HG03175 (cell line): Measurements from ENCODE around the gene EGR1.
A peak's percentile ranks its signal among the peaks of the same experiment; 100 is the strongest.

Source experiments
- ATAC-seq: cut with Tn5 transposase; IDR thresholded peaks from one replicate; pipeline ENCODE4 v1.9.1; 2021; ENCODE audit warnings: mild to moderate bottlenecking, moderate library complexity; ENCODE audit not compliant: unreplicated experiment

The EGR1 gene

GRCh38 chr5:138452720-138453119, 12.6 kb upstream of the EGR1 start:
- no peak for ATAC-seq

DNA sequence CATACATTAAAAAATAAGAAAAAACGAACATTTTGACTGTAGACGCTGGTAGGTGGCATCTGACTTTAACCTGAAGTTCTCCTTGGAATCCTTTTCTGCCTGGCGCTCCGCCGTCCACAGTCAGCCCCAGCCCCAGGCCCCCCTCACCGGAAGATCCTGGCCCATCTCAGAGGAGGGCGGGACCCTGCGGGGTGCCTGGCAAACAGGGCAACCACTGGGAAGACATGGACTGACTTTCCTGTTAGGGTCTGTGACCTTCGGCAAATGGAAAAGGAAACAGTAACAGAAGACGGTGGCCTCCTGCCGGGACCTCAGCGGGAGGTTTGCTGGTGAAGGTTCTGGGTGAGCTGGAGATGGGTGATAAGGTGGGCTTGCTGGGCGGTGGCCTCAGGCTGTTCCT, 11.7 kb upstream of the EGR1 start:
- no peak for ATAC-seq

DNA sequence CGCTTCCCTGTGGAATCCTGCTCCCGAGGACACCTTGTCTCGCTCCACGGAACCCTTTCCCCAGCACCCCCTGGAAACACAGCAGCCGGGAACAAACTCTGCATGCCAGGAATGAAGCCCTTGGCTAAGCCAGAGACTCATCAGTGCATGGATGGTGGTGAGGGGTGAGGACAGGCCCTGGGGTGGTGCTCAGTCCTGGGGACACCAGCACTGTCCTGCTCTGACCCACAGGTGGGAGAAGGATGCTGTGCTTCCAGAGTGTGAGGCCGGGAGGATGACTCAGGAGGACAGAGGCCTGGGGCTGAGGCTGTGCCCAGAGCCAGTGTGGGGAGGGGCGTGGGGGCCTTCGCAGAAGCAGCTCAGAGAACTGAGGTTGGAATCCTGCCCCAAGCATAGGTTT, 11.2 kb upstream of the EGR1 start:
- no peak for ATAC-seq

DNA sequence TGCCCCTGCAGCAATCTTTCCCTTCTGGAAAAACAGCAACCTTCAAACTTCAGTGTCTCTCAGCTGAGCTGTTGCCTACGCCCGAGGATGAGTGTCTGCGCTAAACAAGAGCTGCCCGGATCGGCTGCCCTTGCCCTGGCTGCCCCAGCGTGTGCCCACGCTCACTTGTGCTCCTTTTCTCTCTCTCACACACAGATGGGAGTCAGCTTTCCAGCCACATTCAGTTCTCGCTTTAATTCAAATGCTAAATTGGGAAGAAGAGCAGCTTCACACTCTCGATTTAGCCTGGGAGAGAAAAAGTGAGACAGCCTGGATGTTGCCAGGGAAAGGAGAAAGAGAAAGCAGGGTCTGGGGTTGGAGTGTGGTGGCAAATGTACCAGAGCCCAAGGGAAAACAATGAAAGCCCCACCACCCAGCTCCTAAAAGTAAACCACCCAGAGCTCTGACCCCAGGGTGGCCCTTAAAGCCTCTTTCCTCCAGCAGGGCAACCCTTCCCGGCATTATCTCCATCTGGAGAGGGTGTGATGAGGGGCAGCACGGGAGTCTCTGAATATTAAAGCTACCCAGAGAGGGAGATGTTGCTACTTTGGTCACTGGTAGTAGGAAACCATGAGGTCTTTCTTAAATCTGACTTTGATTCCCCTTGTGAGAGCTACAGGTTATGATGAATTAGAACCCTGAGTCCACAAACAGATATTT, 9.9 kb upstream of the EGR1 start:
- no peak for ATAC-seq

GRCh38 chr5:138457531-138458275, 7.6 kb upstream of the EGR1 start:
- no peak for ATAC-seq

- no peak for ATAC-seq
These were observed 6.9 kb upstream of the EGR1 start for GRCh38 chr5:138458384-138458783.

- ATAC-seq, result no peak
These were observed 6.4 kb upstream of the EGR1 start for GRCh38 chr5:138458856-138459255.

DNA sequence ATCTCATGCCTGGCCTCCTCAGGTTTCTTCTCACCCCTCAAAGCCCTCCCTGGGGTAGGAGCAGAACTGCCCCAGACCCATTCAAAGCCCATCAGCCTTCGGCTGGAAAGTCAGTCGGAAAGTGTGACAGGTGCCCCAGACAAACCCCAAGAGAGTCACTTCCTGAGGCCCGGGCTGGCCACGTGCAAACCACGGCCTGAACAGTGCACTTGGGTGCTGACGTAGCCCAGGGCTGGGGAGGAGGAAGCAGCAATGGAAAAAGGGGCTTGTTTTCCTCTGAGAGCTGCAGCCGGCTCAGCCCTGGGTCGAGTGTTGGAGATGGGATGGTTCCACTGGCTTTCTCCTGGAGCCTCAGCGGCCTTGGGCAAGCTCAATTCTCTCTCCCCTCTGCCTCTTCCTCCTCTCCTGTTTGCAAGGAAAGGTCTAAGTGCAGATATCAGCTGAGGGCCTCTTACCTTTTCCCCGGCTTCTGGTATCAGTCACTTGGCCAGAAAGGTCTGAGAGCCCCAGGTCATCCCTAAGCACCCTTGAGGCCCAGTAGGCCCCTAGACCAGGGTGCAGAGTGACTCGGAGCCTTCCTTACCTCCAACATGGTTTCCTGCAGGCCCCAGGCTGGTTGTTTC, 5.9 kb upstream of the EGR1 start:
- ATAC-seq, result peak; percentile 38

- no peak for ATAC-seq
These were observed 5.1 kb upstream of the EGR1 start for GRCh38 chr5:138460032-138460693.

DNA sequence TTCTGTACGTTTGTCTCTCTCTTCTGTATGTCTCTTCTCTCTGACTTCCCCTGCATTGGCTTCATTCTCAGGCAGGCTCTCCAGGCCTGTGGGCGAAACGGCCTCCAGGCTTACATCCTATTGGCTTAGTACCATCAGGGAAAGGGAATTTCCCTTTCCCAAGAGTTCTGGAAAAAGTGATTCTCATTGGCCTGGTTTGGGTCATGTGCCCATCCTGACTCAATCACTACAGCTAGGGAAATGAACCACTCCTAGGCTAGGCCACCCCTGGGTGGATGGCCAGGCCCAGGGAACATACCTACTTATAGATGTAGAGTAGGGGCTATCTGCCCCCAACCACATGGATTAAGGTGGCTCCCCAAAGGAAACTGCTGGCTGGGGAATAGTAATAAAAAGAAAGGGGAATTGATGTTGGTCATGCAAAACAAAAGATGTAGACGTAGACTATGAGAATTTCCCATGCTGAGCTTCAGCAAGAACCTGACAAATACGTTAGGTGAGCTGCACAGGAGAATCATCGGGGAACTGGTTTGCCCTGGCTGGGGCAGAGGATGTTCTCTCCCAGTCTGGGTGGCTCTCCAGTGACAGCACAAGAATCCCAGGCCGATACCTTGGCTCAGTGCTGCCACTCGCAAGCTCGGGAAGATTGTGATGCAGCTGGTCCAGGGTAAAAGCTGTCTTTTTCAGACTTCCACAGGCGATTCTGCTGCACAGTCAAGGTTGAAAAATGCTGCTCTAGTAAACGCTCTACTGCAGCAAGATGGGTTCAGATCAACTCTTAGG, 3.7 kb upstream of the EGR1 start:
- no peak for ATAC-seq

DNA sequence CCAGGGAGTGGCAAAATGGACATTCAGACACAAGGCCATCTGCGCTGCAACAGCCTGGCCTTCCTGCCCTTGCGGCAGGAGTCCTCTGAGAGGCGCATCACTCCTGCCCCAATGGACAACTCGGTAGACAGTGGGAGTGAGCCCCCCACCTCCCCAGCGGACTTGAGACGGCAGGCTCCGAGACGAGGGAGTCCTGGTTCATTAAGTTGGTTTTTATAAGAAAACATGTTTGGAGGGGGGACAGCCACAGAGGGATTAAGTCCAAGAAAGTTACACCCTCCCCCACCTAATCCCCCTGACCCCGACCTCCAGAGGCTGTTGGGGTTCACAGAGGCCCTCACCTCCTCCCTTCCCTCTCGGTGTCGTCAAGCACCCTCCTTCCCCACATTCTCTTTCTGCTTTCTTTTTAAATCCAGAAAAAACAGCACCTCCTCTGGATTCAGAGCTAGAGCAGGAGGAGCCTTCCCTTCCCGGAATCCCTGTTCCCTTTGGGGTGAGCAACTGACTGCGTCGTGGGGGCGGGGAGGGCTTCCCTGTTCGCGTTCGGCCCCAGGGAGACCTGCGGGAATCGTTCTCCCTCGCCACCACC, 1.8 kb upstream of the EGR1 start:
- ATAC-seq, result no peak

- ATAC-seq, result peak; percentile 46
These were observed 1.3 kb upstream of the EGR1 start for GRCh38 chr5:138464008-138464387.

DNA sequence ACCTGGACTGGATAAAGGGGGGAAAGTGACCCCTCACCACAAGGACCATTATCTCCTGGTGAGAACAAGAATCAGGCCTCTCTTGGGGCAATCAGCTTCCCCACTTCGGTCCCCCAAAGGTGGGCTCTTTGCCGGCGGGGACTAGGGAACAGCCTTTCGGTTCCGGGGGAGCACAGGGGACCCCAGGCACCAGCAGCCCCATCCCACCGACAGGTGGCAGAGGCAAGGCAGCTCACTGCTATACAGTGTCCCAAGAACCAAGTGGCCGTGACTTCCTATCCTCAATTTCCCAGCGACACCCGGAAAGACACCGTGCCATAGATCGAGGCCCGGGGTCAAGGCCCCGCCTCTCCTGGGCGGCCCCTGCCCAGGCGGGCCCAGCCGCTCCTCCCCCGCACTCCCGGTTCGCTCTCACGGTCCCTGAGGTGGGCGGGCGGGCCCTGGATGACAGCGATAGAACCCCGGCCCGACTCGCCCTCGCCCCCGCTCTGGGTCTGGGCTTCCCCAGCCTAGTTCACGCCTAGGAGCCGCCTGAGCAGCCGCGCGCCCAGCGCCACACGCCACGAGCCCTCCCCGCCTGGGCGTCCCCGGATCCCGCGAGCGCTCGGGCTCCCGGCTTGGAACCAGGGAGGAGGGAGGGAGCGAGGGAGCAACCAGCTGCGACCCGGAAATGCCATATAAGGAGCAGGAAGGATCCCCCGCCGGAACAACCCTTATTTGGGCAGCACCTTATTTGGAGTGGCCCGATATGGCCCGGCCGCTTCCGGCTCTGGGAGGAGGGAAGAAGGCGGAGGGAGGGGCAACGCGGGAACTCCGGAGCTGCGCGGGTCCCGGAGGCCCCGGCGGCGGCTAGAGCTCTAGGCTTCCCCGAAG, 655 bp upstream of the EGR1 start:
- ATAC-seq, result peak; percentile 76

- ATAC-seq, result no peak
These were observed 1.0 kb downstream of the EGR1 start for GRCh38 chr5:138466125-138466899.

- no peak for ATAC-seq
These were observed 1.8 kb downstream of the EGR1 start for GRCh38 chr5:138466900-138467710.

DNA sequence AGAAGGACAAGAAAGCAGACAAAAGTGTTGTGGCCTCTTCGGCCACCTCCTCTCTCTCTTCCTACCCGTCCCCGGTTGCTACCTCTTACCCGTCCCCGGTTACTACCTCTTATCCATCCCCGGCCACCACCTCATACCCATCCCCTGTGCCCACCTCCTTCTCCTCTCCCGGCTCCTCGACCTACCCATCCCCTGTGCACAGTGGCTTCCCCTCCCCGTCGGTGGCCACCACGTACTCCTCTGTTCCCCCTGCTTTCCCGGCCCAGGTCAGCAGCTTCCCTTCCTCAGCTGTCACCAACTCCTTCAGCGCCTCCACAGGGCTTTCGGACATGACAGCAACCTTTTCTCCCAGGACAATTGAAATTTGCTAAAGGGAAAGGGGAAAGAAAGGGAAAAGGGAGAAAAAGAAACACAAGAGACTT, 2.4 kb downstream of the EGR1 start:
- ATAC-seq, result no peak

GRCh38 chr5:138468133-138468965, 3.1 kb downstream of the EGR1 start:
- no peak for ATAC-seq
